ENCODE measurements around the gene OMP.

- TF ChIP-seq POLR2A (IDR thresholded peaks at IDR 0.05) (no peak), CTCF (IDR thresholded peaks at IDR 0.05) (no peak)
Observed at GRCh38 chr11:77127920-77128691, 25.5 kb downstream of the OMP start, which contains the start of gene MYO7A.
